Neural cell (in vitro differentiated cells): ENCODE measurements around the gene NRP2. TPM values are rescaled to one million over a fixed set of nuclear protein-coding genes. Genes with fewer than 3 reads are reported as not detected.

Experiments used
- H2AFZ ChIP-seq: fragments of 200-600, 300-800 bp; sonication (generic), shearing (Covaris generic); 2 replicates; pipeline ENCODE4 v1.6.0; 2014; ENCODE audit warnings: low read depth, mild to moderate bottlenecking, antibody characterized with exemption, low read length, moderate library complexity
- H3F3A ChIP-seq: fragments of 200-600 bp; shearing (Covaris generic); 2 replicates; pipeline ENCODE4 v1.6.1; 2016; ENCODE audit warnings: mild to moderate bottlenecking, moderate library complexity, mixed read lengths, antibody characterized with exemption, low read length; ENCODE audit not compliant: insufficient read depth, poor library complexity, severe bottlenecking
- H3K27ac ChIP-seq: fragments of 200-600, 300-800 bp; sonication (generic), shearing (Covaris generic); 2 replicates; pipeline ENCODE4 v1.5.1; 2014; ENCODE audit warnings: mild to moderate bottlenecking, low read length, moderate library complexity
- H3K27me3 ChIP-seq: fragments of 300-800, 200-600 bp; sonication (generic), shearing (Covaris generic); 2 replicates; pipeline ENCODE4 v1.6.0; 2014; ENCODE audit warnings: mild to moderate bottlenecking, low read depth, low read length, moderate library complexity; ENCODE audit not compliant: insufficient read depth
- H3K36me3 ChIP-seq: fragments of 300-800, 200-600 bp; sonication (generic), shearing (Covaris generic); 2 replicates; pipeline ENCODE4 v1.5.1; 2014; ENCODE audit warnings: mild to moderate bottlenecking, antibody characterized with exemption, low read length, moderate library complexity; ENCODE audit not compliant: insufficient read depth
- H3K4me2 ChIP-seq: fragments of 300-800, 200-600 bp; sonication (generic), shearing (Covaris generic); 2 replicates; pipeline ENCODE4 v1.6.0; 2014; ENCODE audit warnings: mild to moderate bottlenecking, low read length
- H3K4me3 ChIP-seq: fragments of 300-800, 200-600 bp; sonication (generic), shearing (Covaris generic); 2 replicates; pipeline ENCODE4 v1.5.1; 2014; ENCODE audit warnings: mild to moderate bottlenecking, low read length, moderate library complexity
- H3K79me2 ChIP-seq: fragments of 200-600 bp; shearing (Covaris generic); replicated peaks from 2 replicates; pipeline ENCODE4 v1.6.0; 2014; ENCODE audit warnings: mild to moderate bottlenecking, low read length, moderate library complexity; ENCODE audit not compliant: insufficient read depth
- H3K9ac ChIP-seq: fragments of 300-800, 200-600 bp; sonication (generic), shearing (Covaris generic); 2 replicates; pipeline ENCODE4 v1.6.1; 2016; ENCODE audit warnings: mild to moderate bottlenecking, low read length, mixed read lengths
- H3K9me2 ChIP-seq: fragments of 200-600 bp; shearing (Covaris generic); 2 replicates; pipeline ENCODE4 v1.6.1; 2016; ENCODE audit warnings: mild to moderate bottlenecking, low read length, mixed read lengths; ENCODE audit not compliant: insufficient read depth
- H3K9me3 ChIP-seq: fragments of 200-600, 300-800 bp; sonication (generic), shearing (Covaris generic); 2 replicates; pipeline ENCODE4 v1.6.1; 2016; ENCODE audit warnings: mild to moderate bottlenecking, mixed run types, low read length, moderate library complexity, mixed read lengths
- H4K20me1 ChIP-seq: fragments of 200-600 bp; shearing (Covaris generic); 2 replicates; pipeline ENCODE4 v1.6.1; 2016; ENCODE audit warnings: mild to moderate bottlenecking, mixed run types; ENCODE audit not compliant: insufficient read depth
- CTCF ChIP-seq: fragments of 450-650 bp; IDR thresholded peaks from 2 replicates; pipeline ENCODE4 v1.5.1; 2014; ENCODE audit warnings: antibody characterized with exemption, mild to moderate bottlenecking, moderate library complexity; ENCODE audit not compliant: poor library complexity, severe bottlenecking
- EP300 ChIP-seq: fragments of 450-650 bp; conservative IDR thresholded peaks from 2 replicates; pipeline ENCODE4 v1.6.1; 2014; ENCODE audit warnings: antibody characterized with exemption, mild to moderate bottlenecking, moderate library complexity; ENCODE audit not compliant: poor library complexity, severe bottlenecking
- EZH2 ChIP-seq: fragments of 200-600, 300-800 bp; shearing (Covaris generic), sonication (generic); IDR thresholded peaks from 2 replicates; pipeline ENCODE4 v1.6.1; 2014; ENCODE audit warnings: antibody characterized with exemption, low read length, borderline replicate concordance, mild to moderate bottlenecking; ENCODE audit not compliant: insufficient read depth, poor library complexity, severe bottlenecking
- MXI1 ChIP-seq: fragments of 450-650 bp; conservative IDR thresholded peaks from 2 replicates; pipeline ENCODE4 v1.6.1; 2014; ENCODE audit warnings: antibody characterized with exemption, mild to moderate bottlenecking; ENCODE audit not compliant: poor library complexity, severe bottlenecking
- POLR2AphosphoS5 ChIP-seq: IDR thresholded peaks from 2 replicates; pipeline ENCODE4 v1.6.1; 2012
- RAD21 ChIP-seq: fragments of 450-650 bp; conservative IDR thresholded peaks from 2 replicates; pipeline ENCODE4 v1.6.1; 2014; ENCODE audit warnings: antibody characterized with exemption, mild to moderate bottlenecking, moderate library complexity
- REST ChIP-seq: IDR thresholded peaks from 2 replicates; pipeline ENCODE4 v1.6.1; 2012; ENCODE audit warnings: borderline replicate concordance
- SMC3 ChIP-seq: fragments of 450-650 bp; conservative IDR thresholded peaks from 2 replicates; pipeline ENCODE4 v1.6.1; 2014; ENCODE audit warnings: antibody characterized with exemption, mild to moderate bottlenecking, moderate library complexity; ENCODE audit not compliant: poor library complexity
- TAF1 ChIP-seq: IDR thresholded peaks from 2 replicates; pipeline ENCODE4 v1.6.1; 2012; ENCODE audit warnings: low read depth
- polyA plus RNA-seq: library from polyadenylated mRNA; depleted of rRNA; stranded (reverse); fragments of >200 nt; gene quantifications from 2 replicates; pipeline ENCODE4 v1.2.3, GENCODE V29; 2014

The NRP2 gene
- polyA plus RNA-seq, 1 donor from 2014 or later, result 30.2 TPM

- Histone ChIP-seq H3K4me2 (no peak overlapping the region), H4K20me1 (no peaks in the 10 kb centered on the region), H3K4me3 (no peak overlapping the region), H3K36me3 (no peaks in the 10 kb centered on the region), H3K79me2 (no peaks in the 10 kb centered on the region), H2AFZ (no peak overlapping the region), H3K27ac (no peak overlapping the region), H3K9me2 (no peaks in the 10 kb centered on the region), H3K27me3 (no peaks in the 10 kb centered on the region), H3F3A (no peaks in the 10 kb centered on the region), H3K9me3 (no peaks in the 10 kb centered on the region), H3K9ac (no peak overlapping the region)
- no peak for TF ChIP-seq MXI1
- no peak for TF ChIP-seq EZH2
- no peak for TF ChIP-seq TAF1
- TF ChIP-seq POLR2AphosphoS5, result no peak
- no peak for TF ChIP-seq REST
- no peak for TF ChIP-seq EP300
- no peak for TF ChIP-seq RAD21
- no peak for TF ChIP-seq CTCF
- no peak for TF ChIP-seq SMC3
Measured at GRCh38 chr2:205776720-205777119, 94.4 kb downstream of the NRP2 start.

- no peak overlapping the region for H3K4me3 ChIP-seq
- no peaks in the 10 kb centered on the region for H4K20me1 ChIP-seq
- H3K9me2 ChIP-seq, result no peaks in the 10 kb centered on the region
- no peak overlapping the region for H3K27ac ChIP-seq
- H3K27me3 ChIP-seq, result no peaks in the 10 kb centered on the region
- no peaks in the 10 kb centered on the region for H3F3A ChIP-seq
- no peak overlapping the region for H3K9ac ChIP-seq
- TF ChIP-seq EP300 (no peak), REST (no peak), RAD21 (no peak)
- H2AFZ ChIP-seq, result no peak overlapping the region
- no peaks in the 10 kb centered on the region for H3K79me2 ChIP-seq
- H3K36me3 ChIP-seq, result no peaks in the 10 kb centered on the region
- no peak overlapping the region for H3K4me2 ChIP-seq
- H3K9me3 ChIP-seq, result no peaks in the 10 kb centered on the region
Measured at GRCh38 chr2:205778356-205778755, 96.1 kb downstream of the NRP2 start.
